Measurements from ENCODE around the gene HSF5. TPM values are rescaled to one million over a fixed set of nuclear protein-coding genes. Genes with fewer than 3 reads are reported as not detected.

Gene HSF5
- total RNA-seq, 1 experiment from 2014 or later: not detected

DNA sequence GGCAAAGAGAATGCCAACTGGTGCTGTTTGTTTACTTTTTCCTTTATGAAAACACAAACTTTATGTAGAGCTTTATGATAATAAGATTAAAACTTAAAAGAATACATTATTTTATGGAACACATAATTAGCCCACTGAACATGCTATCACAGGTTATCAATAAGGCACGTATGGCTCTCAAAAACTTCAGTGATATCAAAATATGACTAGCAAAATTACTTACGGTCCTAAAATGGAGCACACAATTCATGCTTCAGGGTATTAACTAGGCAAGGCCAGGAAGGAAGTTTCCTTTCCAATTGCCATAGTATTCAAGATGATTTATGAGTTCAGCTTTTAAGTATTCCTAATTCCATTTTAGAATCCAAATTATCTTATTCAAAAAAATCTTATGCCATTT lies 74.5 kb downstream of the HSF5 start:
- Histone ChIP-seq H2AK5ac (ENCODE audit: insufficient read length, low read length) (no peak overlapping the region), H4K91ac (ENCODE audit: insufficient read length, low read depth, low read length) (no peak overlapping the region), H3K27me3 (ENCODE audit: insufficient read depth, low read length) (no peaks in the 10 kb centered on the region), H2BK12ac (ENCODE audit: insufficient read length, low read depth, low read length) (no peak overlapping the region), H3K14ac (ENCODE audit: insufficient read depth, low read length) (no peak overlapping the region), H2BK15ac (ENCODE audit: low read depth, low read length) (no peak overlapping the region), H3K79me1 (ENCODE audit: insufficient read depth, low read depth, low read length, poor library complexity, severe bottlenecking) (no peaks in the 10 kb centered on the region), H2BK20ac (ENCODE audit: low read depth, low read length, poor library complexity, severe bottlenecking) (no peak overlapping the region), H2AFZ (ENCODE audit: low read length) (no peak overlapping the region), H3K4me2 (ENCODE audit: insufficient read depth, insufficient read length, low read length) (no peak overlapping the region), H3K4ac (ENCODE audit: low read depth, low read length) (no peak overlapping the region), H3K4me1 (ENCODE audit: insufficient read depth, low read length) (no peaks in the 10 kb centered on the region), H3K56ac (ENCODE audit: insufficient read length, low read depth, low read length) (no peak overlapping the region), H3K23me2 (ENCODE audit: insufficient read length, low read depth, low read length, poor library complexity, severe bottlenecking) (peaks cover 4% of the 10 kb centered on the region), H4K20me1 (ENCODE audit: control insufficient read depth, insufficient read depth, insufficient read length) (no peaks in the 10 kb centered on the region), H3K23ac (ENCODE audit: insufficient read length, low read depth, low read length) (no peak overlapping the region), H3K18ac (ENCODE audit: insufficient read length, low read depth, low read length) (no peak overlapping the region), H3K79me2 (ENCODE audit: insufficient read depth, low read length) (no peaks in the 10 kb centered on the region), H3K9ac (ENCODE audit: extremely low read depth, insufficient read length, low read length) (no peak overlapping the region), H2BK5ac (ENCODE audit: insufficient read length, low read length) (no peak overlapping the region), H3K9me3 (ENCODE audit: control insufficient read depth, low read depth, low read length) (no peaks in the 10 kb centered on the region), H3K27ac (ENCODE audit: insufficient read length, low read depth, low read length) (no peak overlapping the region), H4K5ac (ENCODE audit: insufficient read length, low read depth, low read length) (no peak overlapping the region), H3T11ph (ENCODE audit: low read length) (no peak overlapping the region), H2BK120ac (ENCODE audit: low read depth, low read length, poor library complexity, severe bottlenecking) (no peak overlapping the region), H4K8ac (replicated peaks; ENCODE audit: insufficient read length, low read depth, low read length) (no peak overlapping the region)
- peaks cover 4% of the 10 kb centered on the region; the same call in 1 of the 2 replicates for H3K27me3 Mint-ChIP-seq (ENCODE audit: low read depth)
- no peaks in the 10 kb centered on the region for H3K36me3 Mint-ChIP-seq (ENCODE audit: insufficient read depth in 1 of 3, low read depth in 3 of 3)
- H3K4me1 Mint-ChIP-seq: peaks cover 25 to 29% of the 10 kb centered on the region in 2 experiments
- H3K4me3 Mint-ChIP-seq: no peak overlapping the region
- no peak for DNase-seq
- TF ChIP-seq, protein P1, sequence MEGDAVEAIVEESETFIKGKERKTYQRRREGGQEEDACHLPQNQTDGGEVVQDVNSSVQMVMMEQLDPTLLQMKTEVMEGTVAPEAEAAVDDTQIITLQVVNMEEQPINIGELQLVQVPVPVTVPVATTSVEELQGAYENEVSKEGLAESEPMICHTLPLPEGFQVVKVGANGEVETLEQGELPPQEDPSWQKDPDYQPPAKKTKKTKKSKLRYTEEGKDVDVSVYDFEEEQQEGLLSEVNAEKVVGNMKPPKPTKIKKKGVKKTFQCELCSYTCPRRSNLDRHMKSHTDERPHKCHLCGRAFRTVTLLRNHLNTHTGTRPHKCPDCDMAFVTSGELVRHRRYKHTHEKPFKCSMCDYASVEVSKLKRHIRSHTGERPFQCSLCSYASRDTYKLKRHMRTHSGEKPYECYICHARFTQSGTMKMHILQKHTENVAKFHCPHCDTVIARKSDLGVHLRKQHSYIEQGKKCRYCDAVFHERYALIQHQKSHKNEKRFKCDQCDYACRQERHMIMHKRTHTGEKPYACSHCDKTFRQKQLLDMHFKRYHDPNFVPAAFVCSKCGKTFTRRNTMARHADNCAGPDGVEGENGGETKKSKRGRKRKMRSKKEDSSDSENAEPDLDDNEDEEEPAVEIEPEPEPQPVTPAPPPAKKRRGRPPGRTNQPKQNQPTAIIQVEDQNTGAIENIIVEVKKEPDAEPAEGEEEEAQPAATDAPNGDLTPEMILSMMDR (conservative IDR thresholded peaks at IDR 0.05): no peak
- H3K9me3 Mint-ChIP-seq: no peaks in the 10 kb centered on the region
- WGBS (ENCODE audit: extremely low coverage, insufficient read length, low lambda C conversion rate): no CpG with 5 or more reads among the region's 2 CpGs
- H3K27ac Mint-ChIP-seq: no peak overlapping the region

Measured in H9 (cell line).